ENCODE data around the gene ATN1.
A peak's percentile ranks its signal among the peaks of the same experiment; 100 is the strongest.

The ATN1 gene

GRCh38 chr12:6944381-6945186 is 16.8 kb downstream of the ATN1 start:
- peak; percentile 94 for DNase-seq

- DNase-seq = no peak
These were observed 17.9 kb downstream of the ATN1 start for GRCh38 chr12:6945613-6946012.

GRCh38 chr12:6946033-6946919 is 18.5 kb downstream of the ATN1 start:
- DNase-seq = peak; percentile 93

- DNase-seq = no peak
These were observed 19.2 kb downstream of the ATN1 start for GRCh38 chr12:6946920-6947374.

- no peak for DNase-seq
These were observed 19.9 kb downstream of the ATN1 start for GRCh38 chr12:6947615-6948014.

GRCh38 chr12:6948873-6949594 is 21.3 kb downstream of the ATN1 start:
- no peak for DNase-seq

- no peak for DNase-seq
These were observed 22.6 kb downstream of the ATN1 start for GRCh38 chr12:6950401-6950801.

- DNase-seq = no peak
These were observed 23.2 kb downstream of the ATN1 start, which contains the start of gene PTPN6 for GRCh38 chr12:6950811-6951540. Gene PTPN6 (plus strand): TSS chr12:6951356. CDS start chr12:6951513, 157 bp downstream.

- no peak for DNase-seq
These were observed 23.9 kb downstream of the ATN1 start for GRCh38 chr12:6951551-6952120.

- DNase-seq = no peak
These were observed 24.5 kb downstream of the ATN1 start for GRCh38 chr12:6952121-6952862.

- DNase-seq = no peak
These were observed 25.2 kb downstream of the ATN1 start for GRCh38 chr12:6952863-6953441.

GRCh38 chr12:6953442-6954315 is 25.9 kb downstream of the ATN1 start:
- no peak for DNase-seq

GRCh38 chr12:6954316-6955107 is 26.8 kb downstream of the ATN1 start:
- DNase-seq = no peak

- DNase-seq = no peak
These were observed 27.6 kb downstream of the ATN1 start for GRCh38 chr12:6955108-6956020.

GRCh38 chr12:6956021-6956727 is 28.4 kb downstream of the ATN1 start:
- no peak for DNase-seq

GRCh38 chr12:6957151-6957701 is 29.5 kb downstream of the ATN1 start:
- no peak for DNase-seq

Measured in NCI-H526 treated with DMSO at 0.1 percent for 48 hours (cell line).